SHP77 (cell line): ENCODE measurements around the gene CHRM1.
A peak's percentile ranks its signal among the peaks of the same experiment; 100 is the strongest.

Experiments used
- DNase-seq, 2 experiments: peaks; one replicate each; lab custom pipeline; 2025; lab: John Stamatoyannopoulos, UW

Gene CHRM1

DNA sequence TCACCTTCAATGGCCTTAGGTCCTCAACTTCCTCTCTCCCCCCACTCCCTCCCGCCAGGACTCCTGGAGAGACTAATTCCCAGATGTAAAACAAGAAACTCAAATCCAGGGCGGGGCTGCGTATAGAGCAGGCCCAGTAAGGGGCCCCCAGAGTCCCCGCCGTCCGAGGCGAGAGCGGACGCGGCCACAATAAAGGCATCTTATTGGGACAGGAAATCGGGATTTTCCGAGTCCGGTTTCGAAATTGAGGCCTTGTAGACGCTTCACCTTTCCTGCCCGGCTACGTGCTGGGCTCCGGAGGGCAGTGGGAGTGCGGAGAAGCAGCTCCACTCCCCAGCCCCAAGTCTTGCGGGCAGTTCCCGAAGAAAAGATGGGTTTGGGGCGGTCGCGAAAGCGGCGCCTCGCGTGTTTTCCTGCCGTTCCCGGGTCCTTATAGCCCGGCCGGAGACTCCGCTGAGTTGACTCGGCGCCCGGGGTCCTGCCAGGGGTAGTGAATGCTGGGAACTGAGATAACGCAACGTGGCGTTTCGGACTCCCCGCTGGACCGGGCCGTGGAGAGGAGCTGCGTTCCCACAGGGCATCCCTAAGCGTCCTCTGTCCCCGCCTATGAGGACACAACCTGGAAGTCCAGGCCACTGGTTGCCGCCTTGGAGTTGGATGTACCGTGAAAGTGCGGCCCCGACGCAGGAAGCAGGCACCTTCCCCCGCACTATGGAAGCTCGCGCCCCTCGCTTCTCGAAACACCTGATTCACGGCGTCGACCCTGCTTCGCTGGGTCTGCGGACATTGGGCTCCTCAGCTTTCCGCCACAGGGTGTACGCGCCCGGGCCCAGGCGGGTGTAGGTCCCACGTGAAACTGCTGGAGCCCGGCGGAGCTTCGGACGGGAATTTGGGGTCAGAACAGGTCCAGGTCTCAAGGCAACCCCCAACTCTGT lies 4.8 kb upstream of the CHRM1 start:
- DNase-seq = no peak

- no peak for DNase-seq
These were observed 4.1 kb upstream of the CHRM1 start for GRCh38 chr11:62925308-62925707.

- no peak for DNase-seq
These were observed 2.6 kb upstream of the CHRM1 start for GRCh38 chr11:62923601-62924411.

GRCh38 chr11:62922653-62923431 lies 1.7 kb upstream of the CHRM1 start:
- no peak for DNase-seq

- no peak for DNase-seq
These were observed 1.0 kb upstream of the CHRM1 start for GRCh38 chr11:62922189-62922589.

GRCh38 chr11:62921573-62922188 lies 518 bp upstream of the CHRM1 start:
- DNase-seq = peak; percentile 12 to 31

DNA sequence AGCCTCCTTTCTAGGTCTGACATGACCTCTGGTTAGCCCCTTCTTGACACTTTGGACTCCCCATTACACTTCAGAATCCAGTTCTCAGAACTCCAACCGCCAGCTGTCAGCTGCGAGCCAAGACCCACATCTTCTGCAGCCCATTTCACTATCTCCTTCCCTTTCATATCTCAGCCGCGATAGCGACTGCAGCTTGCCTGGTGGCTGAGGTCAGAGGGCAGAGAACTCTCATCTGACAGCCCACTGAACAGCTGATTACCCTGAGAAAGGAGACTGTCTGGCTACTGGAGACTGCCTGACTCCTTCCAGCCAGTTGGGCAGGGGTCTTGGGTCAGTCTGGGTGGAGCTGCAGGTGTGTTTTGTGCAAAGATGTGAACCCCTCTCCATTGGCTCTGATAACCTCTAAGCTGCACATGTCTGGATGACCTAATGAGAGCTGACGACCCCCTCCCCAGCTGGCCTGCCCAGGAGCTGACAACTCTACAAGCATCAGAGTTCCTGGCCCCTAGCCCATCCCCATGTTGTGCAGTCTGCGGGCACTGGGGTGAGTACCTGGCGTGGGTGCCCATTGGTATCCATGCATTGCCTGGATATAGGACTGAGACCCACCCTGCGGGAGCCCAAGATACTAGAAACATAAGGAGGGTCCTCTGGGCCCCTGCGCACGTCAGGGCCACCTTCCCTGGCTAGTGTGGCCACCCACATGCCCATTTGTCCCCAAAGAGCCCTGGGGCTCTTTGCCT lies 1.1 kb downstream of the CHRM1 start:
- no peak for DNase-seq

GRCh38 chr11:62919476-62919875 lies 1.7 kb downstream of the CHRM1 start:
- DNase-seq = no peak

- DNase-seq = peak in 1 of 2 experiments; percentile 6
These were observed 2.6 kb downstream of the CHRM1 start for GRCh38 chr11:62918531-62918930.

- DNase-seq = no peak
These were observed 3.2 kb downstream of the CHRM1 start for GRCh38 chr11:62917906-62918502.

- no peak for DNase-seq
These were observed 6.7 kb downstream of the CHRM1 start for GRCh38 chr11:62914416-62914815.

DNA sequence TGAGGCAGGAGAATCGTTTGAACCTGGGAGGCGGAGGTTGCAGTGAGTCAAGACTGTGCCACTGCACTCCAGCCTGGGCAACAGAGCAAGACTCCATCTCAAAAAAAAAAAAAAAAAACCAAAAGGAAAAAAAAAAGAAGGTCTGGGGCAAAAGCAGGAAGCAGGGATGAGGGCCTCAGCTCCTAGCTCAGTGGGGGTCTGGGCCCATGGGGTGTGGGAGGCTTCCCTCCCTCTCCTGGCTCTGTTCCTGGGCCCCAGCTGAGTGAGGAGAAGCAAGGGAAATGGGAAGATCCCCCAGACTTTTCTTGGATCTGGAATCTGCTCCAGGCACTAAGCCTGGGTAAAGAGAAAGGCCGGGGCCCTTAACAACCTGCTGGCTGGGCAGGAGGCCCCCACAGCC lies 8.9 kb downstream of the CHRM1 start:
- DNase-seq = no peak

- DNase-seq = no peak
These were observed 9.7 kb downstream of the CHRM1 start for GRCh38 chr11:62911137-62912130.

DNA sequence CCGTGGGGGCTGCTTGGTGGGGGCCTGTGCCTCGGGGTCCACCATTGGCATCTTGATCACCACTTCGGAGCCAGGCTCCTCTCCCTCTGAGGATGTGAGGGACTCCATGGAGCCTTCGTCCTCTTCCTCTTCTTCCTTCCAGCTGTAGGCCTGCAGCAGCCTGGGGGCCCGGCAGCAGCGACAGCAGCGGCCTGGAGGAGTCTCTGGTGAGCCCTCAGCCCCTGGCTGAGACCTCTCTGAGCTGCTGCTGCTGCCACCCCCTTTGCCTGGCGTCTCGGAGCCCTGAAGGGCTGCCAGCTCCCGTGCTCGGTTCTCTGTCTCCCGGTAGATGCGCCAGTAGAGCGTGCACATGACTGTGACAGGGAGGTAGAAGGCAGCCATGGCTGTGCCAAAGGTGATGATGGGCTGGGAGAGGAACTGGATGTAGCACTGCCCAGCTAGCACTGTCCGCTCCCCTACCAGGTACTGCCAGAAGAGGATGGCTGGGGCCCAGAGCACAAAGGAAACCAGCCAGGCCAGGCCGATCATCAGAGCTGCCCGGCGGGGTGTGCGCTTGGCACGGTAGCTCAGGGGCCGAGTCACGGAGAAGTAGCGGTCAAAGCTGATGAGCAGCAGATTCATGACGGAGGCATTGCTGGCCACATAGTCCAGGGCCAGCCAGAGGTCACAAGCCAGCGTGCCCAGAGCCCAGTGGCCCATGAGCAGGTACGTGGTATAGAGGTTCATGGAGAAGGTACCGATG lies 10.9 kb downstream of the CHRM1 start:
- no peak for DNase-seq

DNA sequence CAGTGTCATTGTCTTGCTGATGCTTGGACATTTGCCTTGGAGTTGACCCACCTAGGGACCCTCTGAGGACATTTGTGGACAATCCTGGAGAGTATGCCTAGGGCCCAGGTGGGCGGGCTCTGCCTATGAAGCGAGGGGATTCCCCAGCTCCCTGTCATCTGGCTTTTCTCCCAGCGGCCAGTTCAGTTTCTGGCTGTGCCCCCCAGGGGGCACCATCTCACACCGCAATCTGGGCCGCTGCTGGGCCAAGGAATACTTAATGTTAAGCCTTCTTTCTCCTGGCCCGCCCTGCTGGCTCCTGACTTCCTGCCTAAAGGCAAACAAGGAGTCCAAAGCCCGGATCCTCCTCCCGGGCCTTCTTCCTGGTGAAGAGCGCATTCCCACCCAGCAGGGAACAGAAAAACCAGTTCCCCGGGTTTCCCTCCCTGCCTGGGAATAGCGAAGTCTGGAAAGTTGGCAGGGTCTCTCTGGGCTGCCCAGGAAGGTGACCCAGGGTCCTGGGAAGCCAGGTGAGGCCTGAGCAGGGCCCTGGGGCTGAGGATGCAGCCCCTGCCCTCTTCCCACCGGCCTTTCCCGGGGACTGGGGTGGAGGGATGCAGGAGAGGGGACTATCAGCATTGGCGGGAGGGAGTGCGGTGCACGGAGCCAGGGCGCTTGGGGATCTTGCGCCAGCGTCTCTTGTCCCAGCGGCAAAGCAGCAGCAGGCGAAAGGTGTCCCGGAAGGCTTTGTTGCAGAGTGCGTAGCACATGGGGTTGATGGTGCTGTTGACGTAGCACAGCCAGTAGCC lies 11.9 kb downstream of the CHRM1 start:
- DNase-seq = peak; percentile 36 to 68

GRCh38 chr11:62908468-62909072 lies 12.6 kb downstream of the CHRM1 start:
- no peak for DNase-seq

GRCh38 chr11:62905927-62906531 lies 15.1 kb downstream of the CHRM1 start:
- DNase-seq = peak; percentile 43 to 72
